ENCODE measurements around the gene CD19. TPM values are rescaled to one million over a fixed set of nuclear protein-coding genes. Genes with fewer than 3 reads are reported as not detected.

CD19 gene
- total and polyA plus RNA-seq, 9 donors, result 0.40 to 2.5 (median 1.1) TPM; not detected in 1

GRCh38 chr16:28915181-28915580 lies 16.6 kb upstream of the CD19 start:
- H3K27ac ChIP-seq, result no peak overlapping the region
- H3K4me3 ChIP-seq, result no peak overlapping the region
- no peak for DNase-seq
- no peaks in the 10 kb centered on the region for H3K27me3 ChIP-seq
- no peak for TF ChIP-seq EP300 (IDR thresholded peaks at IDR 0.05)
- no peaks in the 10 kb centered on the region for H3K9me3 ChIP-seq
- intact Hi-C loops (cut with DNase I), result loop anchor here in 1 of 4 donors (2.0 kb wide), 1 partner anchor 16 kb away; the partner anchor contains the start of gene CD19
- no peaks in the 10 kb centered on the region for H3K36me3 ChIP-seq
- no peaks in the 10 kb centered on the region for H3K4me1 ChIP-seq (ENCODE audit: insufficient read depth)

DNA sequence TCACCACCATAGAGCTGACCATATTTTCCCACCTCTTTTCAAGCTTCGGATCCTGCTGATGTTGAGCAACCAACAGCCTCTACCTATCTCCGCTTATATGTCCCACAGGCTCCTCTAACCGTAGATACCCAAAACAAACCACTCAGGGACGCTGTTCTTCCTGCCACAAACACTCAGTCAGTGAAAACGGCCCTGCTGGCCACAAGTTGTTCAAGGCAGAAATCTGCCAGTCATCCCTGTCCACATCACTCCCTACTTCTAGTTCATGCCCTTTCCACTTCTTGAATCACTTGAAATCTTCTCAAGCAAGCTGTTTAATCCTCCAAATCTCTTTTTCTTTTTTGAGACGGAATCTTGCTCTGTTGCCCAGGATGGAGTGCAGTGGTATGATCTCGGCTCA lies 14.7 kb upstream of the CD19 start:
- no peaks in the 10 kb centered on the region for H3K9me3 ChIP-seq
- H3K27ac ChIP-seq, result no peak overlapping the region
- 89 to 92% (median 91%) methylated on average over 7 of the region's 7 CpGs for WGBS, 3 donors
- H3K4me1 ChIP-seq (ENCODE audit: insufficient read depth), result no peaks in the 10 kb centered on the region
- H3K27me3 ChIP-seq, result no peaks in the 10 kb centered on the region
- intact Hi-C loops (cut with DNase I), result no loop called here
- TF ChIP-seq EP300 (IDR thresholded peaks at IDR 0.05) (no peak), CTCF (IDR thresholded peaks at IDR 0.05) (no peak), POLR2A (IDR thresholded peaks at IDR 0.05) (no peak)
- H3K36me3 ChIP-seq, result no peaks in the 10 kb centered on the region
- H3K4me3 ChIP-seq, result no peak overlapping the region
- no peak for DNase-seq

DNA sequence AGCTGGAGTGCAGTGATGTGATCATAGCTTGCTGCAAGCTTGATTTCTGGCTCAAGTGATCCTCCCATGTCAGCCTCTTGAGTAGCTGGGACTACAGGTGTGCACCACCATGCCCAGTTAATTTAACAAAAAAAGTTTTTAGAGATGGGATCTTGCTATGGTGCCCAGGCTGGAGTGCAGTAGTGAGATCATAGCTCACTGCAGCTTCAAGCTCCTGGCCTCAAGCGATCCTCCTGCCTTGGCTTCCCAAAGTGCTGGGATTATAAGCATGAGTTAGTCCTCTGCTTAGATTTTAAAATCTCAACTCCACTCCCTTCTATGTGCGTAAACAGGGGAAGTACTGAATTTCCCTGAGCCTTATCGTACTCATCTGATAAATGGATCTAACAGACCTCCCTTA lies 13.1 kb upstream of the CD19 start:
- no peaks in the 10 kb centered on the region for H3K4me1 ChIP-seq (ENCODE audit: insufficient read depth)
- 96 to 99% (median 98%) methylated on average over 3 of the region's 3 CpGs for WGBS, 3 donors
- no peak overlapping the region for H3K4me3 ChIP-seq
- no peak for DNase-seq
- H3K27ac ChIP-seq, result no peak overlapping the region
- TF ChIP-seq EP300 (IDR thresholded peaks at IDR 0.05), result no peak
- TF ChIP-seq CTCF (IDR thresholded peaks at IDR 0.05), result no peak
- TF ChIP-seq POLR2A (IDR thresholded peaks at IDR 0.05), result no peak
- intact Hi-C loops (cut with DNase I), result no loop called here
- no peaks in the 10 kb centered on the region for H3K9me3 ChIP-seq
- H3K36me3 ChIP-seq, result no peaks in the 10 kb centered on the region
- no peaks in the 10 kb centered on the region for H3K27me3 ChIP-seq

GRCh38 chr16:28923231-28923587 lies 8.6 kb upstream of the CD19 start:
- TF ChIP-seq CTCF (IDR thresholded peaks at IDR 0.05) (no peak), POLR2A (IDR thresholded peaks at IDR 0.05) (no peak), EP300 (IDR thresholded peaks at IDR 0.05) (no peak)
- no peak for DNase-seq
- WGBS, 3 donors, result 91 to 93% (median 92%) methylated on average over 3 of the region's 3 CpGs
- H3K9me3 ChIP-seq, result no peaks in the 10 kb centered on the region
- no peak overlapping the region for H3K4me3 ChIP-seq
- no peaks in the 10 kb centered on the region for H3K27me3 ChIP-seq
- no peaks in the 10 kb centered on the region for H3K36me3 ChIP-seq
- H3K4me1 ChIP-seq (ENCODE audit: insufficient read depth), result peaks cover 4% of the 10 kb centered on the region
- no peak overlapping the region for H3K27ac ChIP-seq
- intact Hi-C loops (cut with DNase I), result loop anchor here in 1 of 4 donors (10.0 kb wide), 1 partner anchor 58 kb away; the partner anchor contains the start of gene SH2B1

- no peaks in the 10 kb centered on the region for H3K27me3 ChIP-seq
- no peak for TF ChIP-seq CTCF (IDR thresholded peaks at IDR 0.05)
- no peak for TF ChIP-seq EP300 (IDR thresholded peaks at IDR 0.05)
- no peak for TF ChIP-seq POLR2A (IDR thresholded peaks at IDR 0.05)
- DNase-seq, result no peak
- no peaks in the 10 kb centered on the region for H3K9me3 ChIP-seq
- intact Hi-C loops (cut with DNase I), result loop anchor here in 1 of 4 donors (10.0 kb wide), 1 partner anchor 59 kb away; the partner anchor contains the start of gene SH2B1
- H3K4me3 ChIP-seq, result no peak overlapping the region
- H3K36me3 ChIP-seq, result no peaks in the 10 kb centered on the region
- H3K4me1 ChIP-seq (ENCODE audit: insufficient read depth), result peaks cover 4% of the 10 kb centered on the region
- 65 to 71% (median 68%) methylated on average over 13 of the region's 13 CpGs for WGBS, 3 donors
- H3K27ac ChIP-seq, result no peak overlapping the region
Measured at GRCh38 chr16:28923652-28924398, 7.9 kb upstream of the CD19 start.
